Mucosa of rectum (tissue), 2 donors: ENCODE measurements around the gene FKBP4.
A peak's percentile ranks its signal among the peaks of the same experiment; 100 is the strongest.

Experiments
- H3K27ac ChIP-seq, 2 donors: one replicate each; pipeline ENCODE4 v1.7.0; 2013; ENCODE audit warnings: inconsistent platforms in 2 of 2, low read depth in 2 of 2, low read length in 2 of 2
- H3K27me3 ChIP-seq, 2 donors: one replicate each; pipeline ENCODE4 v1.7.0; 2013; ENCODE audit warnings: low read length in 2 of 2; ENCODE audit not compliant: control insufficient read depth in 2 of 2, insufficient read depth in 2 of 2
- H3K36me3 ChIP-seq, 2 donors: one replicate each; pipeline ENCODE4 v1.7.0; 2013; ENCODE audit warnings: low read length in 2 of 2; ENCODE audit not compliant: control insufficient read depth in 2 of 2, insufficient read depth in 2 of 2
- H3K4me1 ChIP-seq, 2 donors: one replicate each; pipeline ENCODE4 v1.7.0; 2013; ENCODE audit warnings: low read length in 2 of 2, mild to moderate bottlenecking in 1 of 2; ENCODE audit not compliant: control insufficient read depth in 2 of 2, insufficient read depth in 2 of 2
- H3K4me3 ChIP-seq, 2 donors: one replicate each; pipeline ENCODE4 v1.7.0; 2013; ENCODE audit warnings: low read length in 2 of 2
- H3K9ac ChIP-seq, 2 donors: one replicate each; pipeline ENCODE4 v1.7.0; 2013; ENCODE audit warnings: low read length in 2 of 2, low read depth in 1 of 2, mild to moderate bottlenecking in 1 of 2
- H3K9me3 ChIP-seq, 2 donors: one replicate each; pipeline ENCODE4 v1.7.0; 2013; ENCODE audit warnings: low read length in 2 of 2; ENCODE audit not compliant: control insufficient read depth in 2 of 2
- donor health status: healthy.
- donor health status: Normal muscosa, but diverticular disease.

Gene FKBP4

DNA sequence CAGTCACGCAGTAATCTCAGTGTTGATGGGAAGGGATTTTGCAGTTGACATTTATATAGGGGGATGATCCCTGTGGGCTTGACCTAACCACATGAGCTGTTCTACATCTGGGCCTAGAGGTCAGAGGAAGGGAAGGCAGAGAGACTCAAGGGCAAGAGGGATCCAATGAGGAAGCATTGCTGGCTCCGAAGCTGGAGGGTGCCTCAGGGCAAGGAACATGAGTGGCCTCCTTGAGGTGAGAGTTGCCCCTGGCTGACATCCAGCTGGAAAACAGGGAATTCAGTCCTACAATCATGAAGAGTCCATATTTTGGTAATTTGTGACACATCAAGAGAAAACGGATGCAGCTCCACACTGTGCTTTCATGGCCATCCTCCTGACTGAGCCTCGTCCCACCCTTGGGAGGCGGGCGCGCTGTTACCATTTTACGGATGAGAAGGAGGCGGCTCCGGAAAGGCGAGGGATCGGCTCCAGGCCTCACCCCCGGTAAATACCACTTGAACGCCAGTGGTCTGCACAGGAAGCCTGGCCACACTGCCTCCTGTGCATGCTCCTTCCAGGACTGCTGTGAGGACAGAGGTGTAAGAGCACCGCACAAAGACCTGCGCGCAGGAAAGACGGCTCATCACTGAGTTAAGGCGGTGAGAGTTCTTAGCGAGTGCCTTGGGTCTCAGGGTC, 18.5 kb upstream of the FKBP4 start:
- Histone ChIP-seq H3K27me3 (no peaks in the 10 kb centered on the region), H3K4me3 (no peak overlapping the region), H3K27ac (no peak overlapping the region), H3K9me3 (no peaks in the 10 kb centered on the region), H3K4me1 (no peaks in the 10 kb centered on the region), H3K9ac (no peak overlapping the region), H3K36me3 (no peaks in the 10 kb centered on the region)

DNA sequence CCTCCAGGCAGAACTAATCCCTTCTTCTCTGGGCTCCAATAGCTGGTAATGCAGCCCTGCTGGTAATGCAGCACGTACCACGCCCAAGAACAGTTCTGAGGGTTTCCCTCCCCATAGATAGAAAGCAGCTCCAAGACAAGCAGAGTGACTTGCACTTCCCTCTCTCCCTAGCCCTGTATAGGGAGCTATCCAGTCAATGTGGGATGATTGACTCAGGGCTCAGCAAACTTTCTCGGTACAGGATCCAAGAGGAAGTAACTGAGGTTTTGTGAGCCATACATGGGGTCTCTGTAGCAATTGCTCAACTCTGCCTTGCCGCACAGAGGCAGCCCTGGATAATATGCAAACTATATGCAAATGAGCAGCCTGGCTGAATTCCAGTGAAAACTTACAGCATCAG, 15.5 kb upstream of the FKBP4 start:
- H3K36me3 ChIP-seq: no peaks in the 10 kb centered on the region
- H3K9ac ChIP-seq: no peak overlapping the region
- no peak overlapping the region for H3K4me3 ChIP-seq
- no peaks in the 10 kb centered on the region for H3K9me3 ChIP-seq
- H3K27me3 ChIP-seq: peaks cover 0 to 2% of the 10 kb centered on the region in 2 donors
- peaks cover 3 to 5% of the 10 kb centered on the region in 2 donors for H3K4me1 ChIP-seq
- H3K27ac ChIP-seq: no peak overlapping the region

GRCh38 chr12:2783936-2784600, 10.7 kb upstream of the FKBP4 start:
- Histone ChIP-seq H3K27ac (no peak overlapping the region), H3K36me3 (no peaks in the 10 kb centered on the region), H3K4me3 (peak overlapping the region; percentile 33 to 62), H3K27me3 (peaks cover 0 to 2% of the 10 kb centered on the region in 2 donors), H3K9ac (no peak overlapping the region), H3K9me3 (no peaks in the 10 kb centered on the region), H3K4me1 (peaks cover 6 to 13% of the 10 kb centered on the region in 2 donors)

DNA sequence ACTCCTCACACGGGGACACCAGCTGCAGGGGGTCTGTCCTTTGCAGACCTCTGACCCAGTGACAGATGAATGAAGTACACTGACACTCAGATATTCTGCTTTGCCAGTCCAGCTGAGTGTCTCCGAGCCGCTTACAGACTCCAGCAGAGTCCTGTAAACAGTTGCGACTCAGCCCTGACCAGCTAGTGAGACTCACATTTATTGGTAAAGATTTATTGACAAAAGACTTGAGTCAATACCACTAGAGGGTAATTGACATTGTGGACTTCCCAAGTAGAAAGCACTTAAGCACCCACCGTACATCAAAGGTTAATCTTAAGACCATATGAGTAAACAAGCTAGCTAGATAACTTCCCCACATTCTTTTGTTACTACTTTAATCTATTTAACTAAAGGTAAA, 9.8 kb upstream of the FKBP4 start:
- Histone ChIP-seq H3K9me3 (no peaks in the 10 kb centered on the region), H3K36me3 (no peaks in the 10 kb centered on the region), H3K9ac (no peak overlapping the region), H3K27ac (no peak overlapping the region), H3K27me3 (peaks cover 0 to 2% of the 10 kb centered on the region in 2 donors), H3K4me3 (no peak overlapping the region), H3K4me1 (peaks cover 6 to 13% of the 10 kb centered on the region in 2 donors)

DNA sequence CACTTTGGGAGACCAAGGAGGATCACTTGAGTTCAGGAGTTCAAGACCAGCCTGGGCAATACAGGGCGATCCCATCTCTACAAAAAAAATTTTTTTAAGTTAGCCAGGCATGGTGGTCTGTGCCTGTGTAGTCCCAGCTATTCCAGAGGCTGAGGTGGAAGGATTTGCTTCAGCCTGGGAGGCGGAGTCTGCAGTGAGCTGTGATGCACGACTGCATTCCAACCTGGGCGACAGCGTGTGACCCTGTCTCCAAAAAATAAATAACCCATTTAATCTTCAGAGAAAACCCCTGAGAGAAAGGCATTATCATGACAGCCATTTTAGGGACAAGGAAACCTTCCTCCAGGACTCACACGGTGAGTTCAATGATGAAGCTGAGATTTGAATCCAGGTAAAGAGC, 3.7 kb upstream of the FKBP4 start:
- no peaks in the 10 kb centered on the region for H3K36me3 ChIP-seq
- no peaks in the 10 kb centered on the region for H3K9me3 ChIP-seq
- H3K27me3 ChIP-seq: no peaks in the 10 kb centered on the region
- no peak overlapping the region for H3K4me3 ChIP-seq
- H3K9ac ChIP-seq: no peak overlapping the region
- no peak overlapping the region for H3K27ac ChIP-seq
- peaks cover 6 to 8% of the 10 kb centered on the region in 2 donors for H3K4me1 ChIP-seq

DNA sequence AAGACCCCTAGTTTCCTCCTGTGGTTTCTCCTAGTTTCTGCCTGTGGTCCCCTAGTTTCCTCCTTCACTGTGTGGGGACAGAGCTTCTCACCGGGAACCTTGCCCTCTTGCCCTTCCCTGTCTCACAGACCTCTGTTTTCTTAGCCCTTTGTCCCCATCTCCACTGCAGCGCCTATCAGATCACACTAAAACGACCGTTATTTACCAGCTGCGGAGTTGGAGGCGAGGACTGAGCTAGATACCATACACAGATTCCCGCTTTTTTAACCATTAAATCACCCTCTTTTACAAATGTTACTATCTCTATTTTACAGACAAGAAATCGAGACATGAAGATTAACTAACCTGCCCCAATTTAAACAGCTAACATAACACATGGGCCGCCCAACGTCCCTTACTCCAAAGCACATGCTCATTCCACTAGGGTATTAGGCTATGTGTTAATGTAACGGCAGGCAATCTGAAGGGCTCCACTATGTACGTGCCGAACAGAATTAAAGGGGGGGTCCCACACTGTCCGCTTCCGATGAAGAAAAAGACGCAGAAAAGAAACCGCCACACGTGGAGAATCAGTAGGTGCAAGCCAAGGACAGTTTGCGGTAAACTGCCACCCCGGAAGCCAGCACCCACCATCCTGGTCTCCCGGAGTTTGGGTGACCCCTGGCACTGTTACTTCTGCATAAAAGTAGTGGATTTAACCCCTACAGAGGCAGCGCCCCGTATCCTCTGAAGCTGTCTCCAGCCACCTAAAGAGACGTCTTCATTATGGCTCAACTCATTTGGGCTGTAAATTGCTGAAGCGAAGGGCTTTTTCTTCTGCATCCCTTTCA, 1.9 kb upstream of the FKBP4 start:
- H3K4me1 ChIP-seq: peaks cover 16 to 18% of the 10 kb centered on the region in 2 donors
- H3K4me3 ChIP-seq: no peak overlapping the region
- no peaks in the 10 kb centered on the region for H3K9me3 ChIP-seq
- H3K9ac ChIP-seq: no peak overlapping the region
- no peaks in the 10 kb centered on the region for H3K27me3 ChIP-seq
- H3K27ac ChIP-seq: no peak overlapping the region
- H3K36me3 ChIP-seq: peaks cover 4 to 10% of the 10 kb centered on the region in 2 donors

DNA sequence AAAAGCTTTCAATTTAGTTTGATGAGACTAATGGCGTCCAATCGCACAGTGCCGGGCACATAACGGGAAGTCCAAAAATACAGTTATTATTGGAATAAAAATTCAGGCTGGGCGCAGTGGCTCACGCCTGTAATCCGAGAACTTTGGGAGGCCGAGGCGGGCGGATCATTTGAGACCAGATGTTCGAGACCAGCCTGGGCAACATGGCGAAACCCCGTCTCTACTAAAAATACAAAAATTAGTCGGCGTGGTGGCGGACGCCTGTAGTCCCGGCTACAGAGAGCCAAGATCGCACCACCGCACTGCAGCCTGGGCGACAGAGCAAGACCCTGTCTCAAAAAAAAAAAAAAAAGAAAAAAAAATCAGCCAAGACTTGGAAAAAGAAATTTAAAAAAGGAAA, 1.2 kb upstream of the FKBP4 start:
- Histone ChIP-seq H3K4me3 (peak overlapping the region; percentile 68 to 72), H3K27me3 (no peaks in the 10 kb centered on the region), H3K27ac (no peak overlapping the region), H3K9me3 (no peaks in the 10 kb centered on the region), H3K9ac (peak overlapping the region in 1 of 2 donors; percentile 80), H3K4me1 (peaks cover 16 to 18% of the 10 kb centered on the region in 2 donors), H3K36me3 (peaks cover 11 to 16% of the 10 kb centered on the region in 2 donors)

DNA sequence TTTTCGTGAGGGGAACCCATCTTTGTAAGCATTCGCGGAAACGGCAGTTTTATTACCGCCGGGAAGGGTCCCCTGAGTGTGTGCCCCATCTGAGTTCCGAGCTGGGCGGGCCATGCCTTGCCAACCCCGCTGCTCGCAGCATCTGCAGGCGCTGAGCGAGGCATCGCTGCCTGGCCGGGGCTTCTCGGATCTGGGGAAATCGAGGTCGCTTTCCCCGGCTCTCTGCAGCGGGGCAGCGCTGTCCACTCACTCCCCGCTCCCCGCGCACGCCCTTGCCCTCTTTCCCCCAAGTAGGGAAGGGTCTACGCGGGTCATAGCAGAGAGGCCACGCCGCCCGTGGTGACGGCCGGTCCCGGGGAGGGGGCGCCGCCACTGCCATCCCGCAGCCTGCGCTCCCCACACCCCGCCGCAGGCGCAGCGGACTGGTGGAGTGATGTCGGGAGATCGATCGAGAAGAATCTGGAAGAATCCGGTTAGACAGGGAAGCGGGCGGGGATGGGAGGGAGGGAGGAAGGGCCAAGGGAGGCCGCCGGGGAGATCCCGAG, 507 bp upstream of the FKBP4 start:
- H3K9me3 ChIP-seq: no peaks in the 10 kb centered on the region
- peak overlapping the region; percentile 68 to 73 for H3K27ac ChIP-seq
- H3K4me3 ChIP-seq: peak overlapping the region; percentile 68 to 72
- peaks cover 16 to 18% of the 10 kb centered on the region in 2 donors for H3K4me1 ChIP-seq
- peak overlapping the region; percentile 47 to 80 for H3K9ac ChIP-seq
- H3K27me3 ChIP-seq: no peaks in the 10 kb centered on the region
- peaks cover 18 to 23% of the 10 kb centered on the region in 2 donors for H3K36me3 ChIP-seq

DNA sequence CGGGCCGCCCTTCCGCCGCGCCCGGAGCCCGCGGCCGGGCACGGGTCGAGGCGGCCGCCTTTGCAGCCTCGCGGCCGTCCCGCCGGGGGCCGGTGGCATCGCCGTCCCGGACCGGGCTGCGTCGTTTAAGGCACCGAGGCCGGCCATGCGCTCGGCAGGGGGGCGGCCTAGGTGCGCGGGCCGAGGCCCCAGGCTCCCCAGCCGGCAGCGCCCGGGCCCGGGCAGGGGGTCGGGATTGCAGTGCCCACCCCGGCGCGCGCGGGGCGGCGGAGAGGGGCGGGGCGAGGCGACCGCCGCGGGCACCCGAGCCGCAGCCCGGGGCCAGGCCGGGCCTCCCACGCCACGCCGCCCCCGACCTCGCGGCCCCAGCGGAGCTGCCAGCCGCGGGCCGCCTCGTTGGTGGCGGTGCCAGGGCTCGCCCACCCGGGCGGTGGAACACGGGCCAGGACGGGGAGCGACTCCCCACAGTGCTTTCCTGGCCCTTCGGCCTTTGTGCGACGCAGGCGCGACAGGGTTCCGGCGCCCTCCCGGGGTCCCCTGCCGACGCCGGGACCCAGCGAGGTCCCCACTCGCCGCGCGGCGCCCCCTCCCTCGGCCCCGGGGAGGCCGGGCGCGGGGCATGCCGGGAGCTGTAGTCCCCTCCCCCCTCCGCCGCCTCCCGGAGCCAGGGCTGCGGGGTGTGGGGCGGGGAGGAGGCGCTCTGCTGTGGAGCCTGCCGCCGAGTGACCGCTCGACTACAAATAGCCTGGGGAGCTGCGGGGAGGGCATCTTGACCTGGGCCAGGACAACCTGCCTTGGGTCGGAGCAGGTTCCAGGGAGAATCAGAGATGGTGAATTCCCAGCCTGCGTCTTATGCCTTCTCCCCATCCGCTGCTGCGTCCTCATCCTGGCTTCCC, 769 bp downstream of the FKBP4 start:
- H3K9ac ChIP-seq: peak overlapping the region; percentile 81 to 85
- no peaks in the 10 kb centered on the region for H3K9me3 ChIP-seq
- no peaks in the 10 kb centered on the region for H3K27me3 ChIP-seq
- peaks cover 16 to 18% of the 10 kb centered on the region in 2 donors for H3K4me1 ChIP-seq
- H3K4me3 ChIP-seq: peak overlapping the region; percentile 68 to 91
- H3K27ac ChIP-seq: peak overlapping the region; percentile 68 to 73
- peaks cover 31 to 36% of the 10 kb centered on the region in 2 donors for H3K36me3 ChIP-seq
